GM08714 (cell line): Measurements from ENCODE around the gene MYOM3.

Source experiments
- H3K4me3 ChIP-seq: fragments of 200-500 bp; sonication (Bioruptor generic); 2 replicates; pipeline ENCODE4 v1.5.1; 2014; ENCODE audit warnings: mild to moderate bottlenecking, low read length, inconsistent platforms
- ZNF274 ChIP-seq: IDR thresholded peaks from 2 replicates; pipeline ENCODE4 v1.6.1; 2012; ENCODE audit warnings: mild to moderate bottlenecking, low read depth, low read length

MYOM3 gene

DNA sequence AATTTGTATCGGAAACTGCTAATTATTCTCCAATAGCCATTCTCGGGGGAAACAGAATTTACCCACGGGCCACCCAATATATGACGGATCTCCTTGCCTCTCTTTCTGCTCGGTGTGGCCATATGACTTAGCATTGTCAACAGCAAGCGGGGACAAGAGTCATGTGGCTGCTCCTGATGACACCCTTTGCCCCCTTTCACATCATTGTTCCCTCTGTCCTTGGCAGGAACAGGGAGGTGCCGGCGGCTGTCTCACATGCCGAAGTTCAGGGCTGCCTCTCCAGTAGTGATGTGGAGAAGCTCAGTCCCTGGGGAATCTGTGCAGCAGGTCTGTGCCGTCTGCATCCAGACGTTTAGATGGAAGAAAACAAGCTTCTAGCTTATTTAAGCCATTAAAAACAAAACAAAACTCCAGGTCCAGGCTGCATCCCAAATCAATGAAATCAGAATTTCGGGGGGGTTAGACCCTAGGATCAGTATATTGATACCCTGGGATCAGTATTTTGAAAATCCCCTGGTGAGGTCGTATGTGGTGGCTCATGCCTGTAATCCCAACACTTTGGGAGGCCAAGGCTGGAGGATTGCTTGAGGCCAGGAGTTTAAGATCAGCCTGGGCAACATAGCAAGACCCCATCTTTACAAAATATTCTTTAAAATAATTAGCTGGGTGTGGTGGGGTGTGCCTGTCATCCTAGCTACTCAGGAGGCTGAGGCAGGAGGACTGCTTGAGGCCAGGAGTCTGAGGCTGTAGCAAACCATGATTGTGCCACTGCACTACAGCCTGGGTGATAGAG is 10.8 kb downstream of the MYOM3 start:
- no peak for TF ChIP-seq ZNF274
- no peak overlapping the region for H3K4me3 ChIP-seq

DNA sequence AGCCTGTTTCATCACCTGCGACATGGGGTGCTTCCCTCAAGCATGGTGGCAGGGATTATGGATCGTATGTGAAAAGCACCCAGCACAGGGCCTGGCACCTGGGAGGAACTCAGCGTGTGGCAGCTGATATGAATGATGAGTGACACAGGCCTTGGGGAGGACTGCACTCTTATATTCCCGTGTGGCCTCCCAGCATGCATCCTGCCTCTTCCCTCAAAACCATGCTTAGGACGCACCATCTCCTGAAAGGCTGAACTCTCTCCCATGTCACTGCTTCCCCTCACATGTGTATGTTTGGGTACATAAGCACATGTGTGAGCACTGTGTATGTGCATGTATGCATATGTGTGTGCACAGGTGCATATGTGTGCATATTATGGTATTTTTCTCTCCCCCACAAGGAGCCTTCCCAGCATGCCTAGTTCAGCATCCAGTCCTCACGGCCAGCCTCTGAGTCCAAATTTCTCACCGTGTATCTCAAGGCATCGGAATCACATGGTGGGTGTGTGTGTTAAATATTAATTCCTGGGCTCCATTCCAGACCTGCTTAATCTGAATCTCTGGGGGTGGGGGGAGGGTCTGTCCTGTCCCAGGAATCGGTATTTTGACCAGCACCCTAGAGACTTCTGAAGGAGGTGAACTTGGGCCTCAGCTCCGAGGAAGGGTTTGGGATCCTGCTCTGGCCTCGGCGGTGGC is 12.8 kb downstream of the MYOM3 start:
- no peak overlapping the region for H3K4me3 ChIP-seq
- no peak for TF ChIP-seq ZNF274

DNA sequence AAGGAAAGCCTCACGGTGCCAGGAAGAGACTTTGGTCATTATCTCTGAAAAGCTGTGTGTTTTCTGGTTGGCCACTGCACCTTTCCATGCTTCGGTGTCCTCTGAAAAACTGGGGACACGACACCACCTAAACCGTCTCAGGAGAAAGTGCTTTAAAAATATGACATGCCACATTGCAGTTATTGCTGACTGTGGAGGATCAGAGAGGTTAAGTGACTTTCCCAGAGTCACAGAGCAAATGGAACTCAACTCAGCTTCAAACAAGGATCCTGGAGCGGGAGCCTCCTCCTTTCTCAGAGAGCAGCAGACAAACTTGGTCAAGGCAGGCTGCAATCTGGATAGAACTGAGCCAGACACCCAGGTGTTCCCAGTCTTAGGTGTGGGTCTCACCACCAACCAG is 13.8 kb downstream of the MYOM3 start:
- TF ChIP-seq ZNF274, result no peak
- H3K4me3 ChIP-seq, result no peak overlapping the region

- TF ChIP-seq ZNF274, result no peak
- no peak overlapping the region for H3K4me3 ChIP-seq
These were observed 14.3 kb downstream of the MYOM3 start for GRCh38 chr1:24097663-24098062.

DNA sequence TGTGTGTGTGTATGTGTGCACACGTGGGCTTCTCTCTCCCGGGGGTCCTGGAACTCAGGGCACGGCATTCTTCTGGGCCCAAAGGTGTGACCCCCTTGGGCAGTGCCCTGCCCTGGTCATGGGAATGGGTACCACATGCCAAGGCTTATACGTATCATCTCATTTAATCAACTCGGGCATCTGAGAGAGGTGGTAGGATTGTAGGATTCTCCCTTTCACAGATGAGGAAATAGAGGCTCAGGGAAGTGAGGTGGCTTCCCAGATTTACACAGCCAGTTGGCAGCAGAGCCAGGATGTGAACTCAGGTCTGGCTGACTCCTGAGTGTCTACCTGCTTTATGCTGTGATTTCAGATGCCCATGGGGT is 15.2 kb downstream of the MYOM3 start:
- no peak for TF ChIP-seq ZNF274
- no peak overlapping the region for H3K4me3 ChIP-seq

GRCh38 chr1:24096009-24096738 is 15.8 kb downstream of the MYOM3 start:
- no peak overlapping the region for H3K4me3 ChIP-seq
- no peak for TF ChIP-seq ZNF274

DNA sequence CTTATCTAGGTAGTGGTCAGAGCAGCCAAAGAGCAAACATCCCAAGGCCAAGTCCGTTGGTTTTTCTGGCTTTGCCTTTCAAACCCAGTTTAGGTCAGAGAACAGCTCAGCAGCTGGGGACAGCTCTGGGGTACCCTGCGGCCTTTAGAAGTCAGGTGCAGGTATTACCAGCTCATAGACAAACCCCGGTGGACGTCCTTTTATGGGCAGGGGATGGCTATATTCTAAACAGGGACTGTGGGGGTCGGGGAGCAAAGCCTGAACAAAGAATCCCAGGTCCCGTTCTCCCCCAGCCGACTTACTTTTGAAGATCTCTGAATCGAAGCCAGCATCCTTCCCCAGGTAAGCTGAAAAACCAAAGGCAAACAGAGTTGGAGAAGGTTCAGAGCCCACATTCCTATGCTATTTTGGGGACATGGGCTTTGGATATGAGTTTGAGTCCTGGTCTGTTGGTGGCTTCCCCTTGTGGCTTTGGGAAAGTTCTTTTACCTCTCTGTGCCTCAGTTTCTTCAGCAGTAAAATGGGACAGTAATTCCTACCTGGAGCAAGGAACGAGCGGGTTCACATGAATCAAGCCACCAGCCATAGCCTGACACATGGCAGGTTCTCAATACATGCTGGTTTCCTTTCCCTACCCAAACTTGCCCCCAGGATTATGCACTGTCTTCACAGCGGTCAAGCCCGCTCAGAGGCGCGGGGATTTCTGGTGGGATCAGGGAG is 16.6 kb downstream of the MYOM3 start:
- TF ChIP-seq ZNF274, result no peak

DNA sequence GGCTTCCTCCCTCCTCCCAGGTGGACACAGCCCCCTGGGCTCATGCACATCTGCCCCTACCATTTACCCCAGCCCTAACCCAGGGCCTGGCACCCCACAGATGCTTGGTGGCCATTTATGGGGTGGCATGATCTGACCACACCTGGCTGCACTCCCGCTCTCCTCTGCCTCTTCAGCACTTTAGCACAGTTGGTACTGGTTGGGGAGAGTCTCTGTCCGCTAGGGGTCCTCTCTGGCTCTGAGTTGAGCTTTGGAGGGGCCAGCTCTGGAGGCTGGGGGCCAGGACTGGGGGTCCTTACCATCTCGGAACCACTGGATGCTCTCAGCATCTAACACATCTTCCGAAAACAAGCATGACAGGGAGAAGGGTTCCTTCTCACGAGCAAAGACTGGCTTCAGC is 17.4 kb downstream of the MYOM3 start:
- TF ChIP-seq ZNF274, result no peak
- H3K4me3 ChIP-seq, result no peak overlapping the region

More for the DNA sequence above, 16.6 kb downstream of the MYOM3 start:
- H3K4me3 ChIP-seq, result no peak overlapping the region

DNA sequence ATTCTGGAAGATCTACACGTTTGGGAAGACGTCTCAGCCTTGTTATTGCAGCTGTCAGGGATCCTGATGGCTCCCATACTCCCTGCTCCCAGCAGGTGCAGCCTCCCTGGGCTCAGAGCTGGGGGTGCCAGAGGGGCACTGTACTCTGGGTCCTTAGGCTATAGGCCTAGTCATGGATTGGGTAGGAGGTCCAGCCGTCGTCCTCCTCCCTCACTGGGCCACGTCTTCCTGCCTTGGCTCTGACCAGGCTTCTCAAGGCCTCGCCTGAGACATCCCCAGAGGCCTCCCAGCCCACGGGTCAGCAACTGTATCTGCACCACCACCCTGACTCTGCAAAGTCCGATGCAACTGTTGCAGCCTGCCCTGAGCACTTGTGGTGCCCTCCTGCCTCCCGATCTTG is 18.2 kb downstream of the MYOM3 start:
- no peak for TF ChIP-seq ZNF274
- H3K4me3 ChIP-seq, result no peak overlapping the region

GRCh38 chr1:24092979-24093378 is 19.0 kb downstream of the MYOM3 start:
- TF ChIP-seq ZNF274, result no peak
- no peak overlapping the region for H3K4me3 ChIP-seq

DNA sequence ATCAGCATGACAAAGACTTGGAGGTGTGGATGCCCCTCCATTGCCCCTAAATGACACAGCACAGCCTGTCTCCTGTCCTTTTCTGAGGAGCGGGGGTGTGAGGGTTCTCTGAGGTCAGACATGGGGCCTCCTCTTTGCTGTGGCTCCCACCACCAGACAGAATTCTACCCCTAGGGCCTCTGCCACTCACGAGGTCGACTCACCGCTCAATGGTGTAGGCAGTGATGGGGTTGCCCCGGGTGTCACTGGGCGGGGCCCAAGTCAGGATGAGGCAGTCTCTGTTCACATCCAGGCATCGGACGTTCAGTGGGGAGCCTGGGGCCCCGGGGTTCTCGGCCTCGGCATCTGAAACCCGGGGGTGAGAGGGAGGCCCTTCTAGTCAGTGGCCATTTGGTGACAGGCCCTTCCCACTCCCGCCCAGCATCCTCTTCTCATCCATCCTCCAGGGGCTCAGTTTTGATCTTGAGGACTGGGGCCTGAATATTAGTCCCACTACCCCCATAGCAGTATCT is 19.9 kb downstream of the MYOM3 start:
- TF ChIP-seq ZNF274, result no peak
- H3K4me3 ChIP-seq, result no peak overlapping the region

- no peak overlapping the region for H3K4me3 ChIP-seq
- no peak for TF ChIP-seq ZNF274
These were observed 21.2 kb downstream of the MYOM3 start for GRCh38 chr1:24090736-24091135.

- no peak for TF ChIP-seq ZNF274
- no peak overlapping the region for H3K4me3 ChIP-seq
These were observed 22.0 kb downstream of the MYOM3 start for GRCh38 chr1:24089743-24090555.
